HG03457 (cell line): Measurements from ENCODE around the gene AQP12A.

Experiments used
- ATAC-seq: cut with Tn5 transposase; IDR thresholded peaks from one replicate; pipeline ENCODE4 v1.9.1; 2021; ENCODE audit warnings: moderate number of reproducible peaks; ENCODE audit not compliant: unreplicated experiment

The AQP12A gene

GRCh38 chr2:240720686-240721595 is 29.3 kb downstream of the AQP12A start:
- ATAC-seq, result no peak

- no peak for ATAC-seq
Measured at GRCh38 chr2:240721596-240722180, 30.0 kb downstream of the AQP12A start.

GRCh38 chr2:240722376-240722775 is 30.7 kb downstream of the AQP12A start:
- no peak for ATAC-seq

GRCh38 chr2:240722796-240723735 is 31.4 kb downstream of the AQP12A start:
- ATAC-seq, result no peak

- ATAC-seq, result no peak
Measured at GRCh38 chr2:240723851-240724250, 32.2 kb downstream of the AQP12A start.

- no peak for ATAC-seq
Measured at GRCh38 chr2:240724431-240724830, 32.8 kb downstream of the AQP12A start.

- no peak for ATAC-seq
Measured at GRCh38 chr2:240725266-240725665, 33.6 kb downstream of the AQP12A start.

GRCh38 chr2:240725671-240726070 is 34.0 kb downstream of the AQP12A start:
- no peak for ATAC-seq

GRCh38 chr2:240726876-240727275 is 35.2 kb downstream of the AQP12A start:
- no peak for ATAC-seq

- no peak for ATAC-seq
Measured at GRCh38 chr2:240727439-240727838, 35.8 kb downstream of the AQP12A start.

- no peak for ATAC-seq
Measured at GRCh38 chr2:240727913-240728312, 36.2 kb downstream of the AQP12A start.

GRCh38 chr2:240728361-240728760 is 36.7 kb downstream of the AQP12A start:
- no peak for ATAC-seq

GRCh38 chr2:240728827-240729226 is 37.2 kb downstream of the AQP12A start:
- ATAC-seq, result no peak

- ATAC-seq, result no peak
Measured at GRCh38 chr2:240730501-240731177, 39.0 kb downstream of the AQP12A start.

- ATAC-seq, result no peak
Measured at GRCh38 chr2:240731178-240731545, 39.5 kb downstream of the AQP12A start.

GRCh38 chr2:240732184-240732583 is 40.5 kb downstream of the AQP12A start:
- no peak for ATAC-seq

- no peak for ATAC-seq
Measured at GRCh38 chr2:240732911-240733622, 41.4 kb downstream of the AQP12A start.

- ATAC-seq, result no peak
Measured at GRCh38 chr2:240733803-240734495, 42.3 kb downstream of the AQP12A start.

GRCh38 chr2:240734756-240735155 is 43.1 kb downstream of the AQP12A start:
- no peak for ATAC-seq

- no peak for ATAC-seq
Measured at GRCh38 chr2:240735476-240735875, 43.8 kb downstream of the AQP12A start.
